ENCODE measurements around the gene TMEM135. TPM values are rescaled to one million over a fixed set of nuclear protein-coding genes. Genes with fewer than 3 reads are reported as not detected.

The TMEM135 gene
- total RNA-seq, 2 experiments from 2014 or later, result 21.6 to 22.8 TPM

GRCh38 chr11:87290304-87290922 lies 252.7 kb downstream of the TMEM135 start:
- ChIA-PET CTCF (interaction anchor here (0.7 kb wide), 1 partner anchor 10 kb away, joined by 3 read pairs; no protein-coding TSS in a partner anchor), POLR2A (no interaction called here)

GRCh38 chr11:87292598-87292997 lies 254.9 kb downstream of the TMEM135 start:
- ChIA-PET POLR2A (no interaction called here), CTCF (no interaction called here)

GRCh38 chr11:87295237-87295636 lies 257.5 kb downstream of the TMEM135 start:
- POLR2A ChIA-PET, result no interaction called here
- CTCF ChIA-PET, result no interaction called here

- ChIA-PET CTCF (no interaction called here), POLR2A (no interaction called here)
Measured at GRCh38 chr11:87296627-87297026, 258.9 kb downstream of the TMEM135 start.

GRCh38 chr11:87298155-87298554 lies 260.4 kb downstream of the TMEM135 start:
- POLR2A ChIA-PET, result no interaction called here
- CTCF ChIA-PET, result interaction anchor here (0.6 kb wide), 1 partner anchor 358 kb away, joined by 3 read pairs; no protein-coding TSS in a partner anchor

GRCh38 chr11:87299041-87299481 lies 261.3 kb downstream of the TMEM135 start:
- CTCF ChIA-PET, result interaction anchor here (0.6 kb wide), 1 partner anchor 106 kb away, joined by 3 read pairs; no protein-coding TSS in a partner anchor
- POLR2A ChIA-PET, result no interaction called here

- CTCF ChIA-PET, result interaction anchor here (0.9 to 1.7 kb wide), 3 partner anchors 11 to 1150 kb away, joined by 3 to 4 read pairs (median 3); no protein-coding TSS in a partner anchor
Measured at GRCh38 chr11:87300640-87301380, 263.1 kb downstream of the TMEM135 start.

GRCh38 chr11:87301785-87302540 lies 264.2 kb downstream of the TMEM135 start:
- ChIA-PET POLR2A (no interaction called here), CTCF (interaction anchor here (1.7 kb wide), 1 partner anchor 306 kb away, joined by 4 read pairs; no protein-coding TSS in a partner anchor)

More at GRCh38 chr11:87300640-87301380, 263.1 kb downstream of the TMEM135 start:
- POLR2A ChIA-PET, result no interaction called here

GRCh38 chr11:87304412-87304811 lies 266.7 kb downstream of the TMEM135 start:
- CTCF ChIA-PET, result no interaction called here
- POLR2A ChIA-PET, result no interaction called here

GRCh38 chr11:87306262-87306851 lies 268.6 kb downstream of the TMEM135 start:
- POLR2A ChIA-PET, result no interaction called here
- CTCF ChIA-PET, result interaction anchor here (0.5 kb wide), 1 partner anchor 15 kb away, joined by 4 read pairs; no protein-coding TSS in a partner anchor

- POLR2A ChIA-PET, result no interaction called here
- CTCF ChIA-PET, result no interaction called here
Measured at GRCh38 chr11:87307101-87307500, 269.4 kb downstream of the TMEM135 start.

GRCh38 chr11:87315229-87315628 lies 277.5 kb downstream of the TMEM135 start:
- ChIA-PET CTCF (no interaction called here), POLR2A (no interaction called here)

GRCh38 chr11:87316491-87316890 lies 278.8 kb downstream of the TMEM135 start:
- POLR2A ChIA-PET, result no interaction called here
- CTCF ChIA-PET, result no interaction called here

- POLR2A ChIA-PET, result no interaction called here
- CTCF ChIA-PET, result no interaction called here
Measured at GRCh38 chr11:87317441-87317840, 279.7 kb downstream of the TMEM135 start.

- ChIA-PET CTCF (interaction anchor here (0.8 kb wide), 1 partner anchor 17 kb away, joined by 3 read pairs; no protein-coding TSS in a partner anchor), POLR2A (no interaction called here)
Measured at GRCh38 chr11:87320123-87320522, 282.4 kb downstream of the TMEM135 start.

- ChIA-PET CTCF (no interaction called here), POLR2A (no interaction called here)
Measured at GRCh38 chr11:87322568-87322967, 284.8 kb downstream of the TMEM135 start.

GRCh38 chr11:87323899-87324298 lies 286.2 kb downstream of the TMEM135 start:
- POLR2A ChIA-PET, result no interaction called here
- CTCF ChIA-PET, result no interaction called here

- CTCF ChIA-PET, result no interaction called here
- POLR2A ChIA-PET, result no interaction called here
Measured at GRCh38 chr11:87324817-87325489, 287.2 kb downstream of the TMEM135 start.

- ChIA-PET CTCF (no interaction called here), POLR2A (no interaction called here)
Measured at GRCh38 chr11:87325490-87325872, 287.7 kb downstream of the TMEM135 start.

GRCh38 chr11:87326594-87326993 lies 288.9 kb downstream of the TMEM135 start:
- CTCF ChIA-PET, result no interaction called here
- POLR2A ChIA-PET, result no interaction called here

All from activated CD8-positive, alpha-beta memory T cell treated with anti-CD3 and anti-CD28 coated beads for 36 hours (primary cell).